CD4-positive, alpha-beta T cell treated with Interleukin-4 for 1 hour (primary cell): ENCODE measurements around the gene RIT1.
A peak's percentile ranks its signal among the peaks of the same experiment; 100 is the strongest.

ENCODE experiments used
- DNase-seq, 2 donors: peaks; one replicate each; pipeline ENCODE4 v3.0.0-alpha.2; 2020 to 2022

RIT1 gene

GRCh38 chr1:155888481-155888880 lies 22.7 kb downstream of the RIT1 start:
- DNase-seq: no peak

GRCh38 chr1:155884982-155885381 lies 26.2 kb downstream of the RIT1 start:
- DNase-seq: no peak

- DNase-seq: no peak
Measured at GRCh38 chr1:155884031-155884960, 26.9 kb downstream of the RIT1 start.

GRCh38 chr1:155882766-155883165 lies 28.4 kb downstream of the RIT1 start:
- DNase-seq: no peak

GRCh38 chr1:155882235-155882634 lies 28.9 kb downstream of the RIT1 start:
- DNase-seq: no peak

DNA sequence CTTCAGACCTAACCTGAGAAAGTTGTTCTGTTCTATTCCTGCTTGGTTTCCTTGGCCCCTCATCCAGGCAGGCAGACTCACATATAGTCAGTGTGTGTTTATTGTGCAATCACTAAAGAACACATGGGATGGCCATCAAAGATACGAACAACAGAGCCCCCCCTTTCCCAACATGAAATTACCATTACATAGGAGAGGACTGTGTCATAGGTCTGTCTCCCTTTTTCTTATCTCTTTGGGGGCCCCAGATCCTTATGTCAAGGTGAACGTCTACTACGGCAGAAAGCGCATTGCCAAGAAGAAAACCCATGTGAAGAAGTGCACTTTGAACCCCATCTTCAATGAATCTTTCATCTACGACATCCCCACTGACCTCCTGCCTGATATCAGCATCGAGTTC lies 30.2 kb downstream of the RIT1 start:
- no peak for DNase-seq

DNA sequence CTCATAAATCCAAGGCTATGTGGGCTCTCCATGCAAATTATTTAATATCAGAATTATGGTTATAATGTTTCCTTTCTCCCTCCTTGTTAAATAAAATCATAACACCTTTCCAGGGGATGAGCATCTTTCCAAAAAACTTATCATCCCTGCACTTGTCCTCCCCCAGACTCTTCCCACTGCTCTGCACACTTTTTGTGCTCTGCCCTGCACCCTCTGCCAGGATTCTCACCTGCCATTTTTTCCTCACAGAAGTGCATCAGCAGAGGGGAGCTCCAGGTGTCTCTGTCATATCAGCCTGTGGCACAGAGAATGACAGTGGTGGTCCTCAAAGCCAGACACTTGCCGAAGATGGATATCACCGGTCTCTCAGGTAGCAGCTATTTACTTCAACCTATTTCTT lies 30.9 kb downstream of the RIT1 start:
- DNase-seq: no peak

GRCh38 chr1:155877945-155878344 lies 33.2 kb downstream of the RIT1 start:
- DNase-seq: no peak

- DNase-seq: no peak
Measured at GRCh38 chr1:155873860-155874259, 37.3 kb downstream of the RIT1 start.

- DNase-seq: no peak
Measured at GRCh38 chr1:155872527-155872926, 38.6 kb downstream of the RIT1 start.

- DNase-seq: no peak
Measured at GRCh38 chr1:155871390-155871789, 39.8 kb downstream of the RIT1 start.

- no peak for DNase-seq
Measured at GRCh38 chr1:155867766-155868165, 43.4 kb downstream of the RIT1 start.

DNA sequence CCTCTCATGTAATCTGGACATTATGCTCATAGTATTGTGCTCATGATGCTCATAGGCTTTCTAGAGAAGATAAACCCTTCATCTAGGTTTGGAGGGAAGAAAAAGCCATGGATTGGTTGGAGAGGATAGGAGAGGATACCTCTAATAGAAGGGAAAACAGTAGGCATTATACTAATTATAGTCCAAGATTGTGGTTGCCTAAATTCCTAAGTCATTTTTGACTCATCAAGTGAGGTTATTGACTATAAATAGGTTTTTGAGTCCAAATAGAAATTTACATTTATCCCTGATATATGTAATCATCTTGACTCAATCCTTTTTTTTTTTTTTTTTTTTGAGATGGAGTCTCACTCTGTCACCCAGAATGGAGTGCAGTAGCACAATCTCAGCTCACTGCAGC lies 46.8 kb downstream of the RIT1 start:
- DNase-seq: no peak

DNA sequence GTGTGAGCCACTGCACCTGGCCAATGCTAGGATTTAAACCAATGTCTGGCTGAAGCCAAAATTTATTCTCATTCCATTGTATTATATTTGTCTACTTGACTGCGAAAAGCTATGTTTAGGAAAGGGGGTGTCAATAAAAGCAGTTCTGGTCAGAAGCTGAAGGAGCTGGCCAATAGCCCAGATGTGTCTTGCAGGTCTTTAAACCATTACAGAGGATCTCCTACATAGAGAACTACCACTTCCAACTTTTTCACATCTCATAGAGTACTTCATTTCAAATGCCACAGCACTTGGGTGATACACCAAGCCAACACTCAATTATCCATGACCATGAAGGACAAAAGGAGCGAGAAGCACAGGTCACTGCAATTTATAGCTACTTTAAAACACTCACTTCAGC lies 49.3 kb downstream of the RIT1 start:
- no peak for DNase-seq

- DNase-seq: no peak
Measured at GRCh38 chr1:155860970-155861510, 50.1 kb downstream of the RIT1 start.

DNA sequence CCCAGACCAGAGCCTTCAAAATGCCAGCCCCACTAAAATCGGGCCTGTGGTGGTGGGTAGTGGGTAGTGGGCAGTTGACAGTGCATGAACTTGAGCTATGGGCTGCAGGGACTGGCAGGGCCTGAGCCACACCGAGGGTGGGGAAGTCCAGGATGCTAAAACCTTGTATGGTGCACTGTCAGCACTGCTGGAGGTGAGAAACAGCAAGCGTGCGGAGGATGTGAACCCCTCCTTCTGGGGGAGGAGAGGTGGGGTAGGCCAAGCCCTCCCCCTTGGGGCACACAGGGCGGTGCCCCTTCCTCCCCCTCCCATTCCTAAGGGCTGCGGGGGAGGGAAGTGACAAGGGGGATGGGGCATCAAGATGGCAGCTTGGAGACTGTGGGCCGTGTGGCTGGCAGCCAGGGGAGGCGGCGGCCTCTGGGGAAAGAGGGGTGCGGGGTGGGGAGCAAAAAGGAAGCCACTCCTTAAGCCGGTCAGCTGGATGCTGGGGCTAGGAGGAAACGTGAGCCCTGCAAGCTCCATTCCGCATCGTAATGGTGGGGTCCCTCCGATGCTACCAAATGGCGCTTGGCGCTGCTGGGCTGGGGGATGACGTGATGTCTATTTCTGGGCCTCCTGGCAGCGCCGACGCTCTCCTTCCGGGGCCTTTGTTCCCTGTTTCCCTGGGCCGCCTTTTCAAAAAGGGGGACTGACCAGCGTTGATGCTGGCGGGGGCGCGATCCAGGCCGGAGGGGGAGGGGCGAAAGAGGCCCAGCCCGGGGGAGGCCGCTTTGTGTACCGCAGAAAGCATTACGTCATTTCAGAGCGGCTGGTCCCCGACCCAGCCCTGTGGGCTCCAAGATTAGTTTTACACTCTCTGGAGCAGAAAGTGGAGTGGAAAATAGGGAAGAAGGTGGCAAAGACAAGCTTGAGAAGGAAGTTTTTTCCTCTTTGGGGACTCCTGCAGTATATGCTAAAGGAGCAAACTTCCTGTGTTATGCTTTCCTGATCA lies 51.0 kb downstream of the RIT1 start:
- DNase-seq: peak; percentile 81 to 87

DNA sequence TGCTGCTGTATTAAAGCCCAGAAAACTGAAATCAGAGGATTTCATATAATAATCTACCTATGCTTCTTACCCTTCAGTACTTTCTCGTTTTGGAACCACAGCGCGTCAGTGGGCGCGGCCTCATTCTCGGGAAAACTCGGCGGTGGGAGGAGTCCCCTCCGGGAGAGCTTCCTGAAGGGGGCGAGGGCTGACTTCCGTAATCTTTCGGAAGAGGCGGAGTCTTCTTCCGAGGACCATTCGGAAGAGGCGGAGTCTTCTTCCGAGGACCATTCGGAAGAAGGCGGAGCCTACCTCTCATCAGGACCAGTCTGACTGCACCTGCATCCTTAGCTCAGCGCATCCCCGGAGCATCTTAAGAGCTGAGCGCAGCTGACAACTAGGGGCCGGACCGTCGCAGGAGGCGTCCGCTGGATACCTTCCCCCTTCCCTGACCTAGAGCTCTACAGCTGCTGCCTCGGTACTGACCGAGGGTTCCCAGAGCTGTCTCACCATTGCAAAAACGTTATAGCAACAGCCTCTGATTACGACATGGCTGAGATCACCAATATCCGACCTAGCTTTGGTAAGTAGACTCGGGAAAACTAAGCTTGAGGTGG lies 51.8 kb downstream of the RIT1 start, which contains the start of gene SYT11:
SYT11 (plus strand) TSS at position 334 of the 596 bp plus-strand sequence; CDS start at position 529, 195 bp downstream.
- DNase-seq: peak; percentile 96 to 97

- DNase-seq: peak in 1 of 2 donors; percentile 24
Measured at GRCh38 chr1:155858800-155859233, 52.3 kb downstream of the RIT1 start.

DNA sequence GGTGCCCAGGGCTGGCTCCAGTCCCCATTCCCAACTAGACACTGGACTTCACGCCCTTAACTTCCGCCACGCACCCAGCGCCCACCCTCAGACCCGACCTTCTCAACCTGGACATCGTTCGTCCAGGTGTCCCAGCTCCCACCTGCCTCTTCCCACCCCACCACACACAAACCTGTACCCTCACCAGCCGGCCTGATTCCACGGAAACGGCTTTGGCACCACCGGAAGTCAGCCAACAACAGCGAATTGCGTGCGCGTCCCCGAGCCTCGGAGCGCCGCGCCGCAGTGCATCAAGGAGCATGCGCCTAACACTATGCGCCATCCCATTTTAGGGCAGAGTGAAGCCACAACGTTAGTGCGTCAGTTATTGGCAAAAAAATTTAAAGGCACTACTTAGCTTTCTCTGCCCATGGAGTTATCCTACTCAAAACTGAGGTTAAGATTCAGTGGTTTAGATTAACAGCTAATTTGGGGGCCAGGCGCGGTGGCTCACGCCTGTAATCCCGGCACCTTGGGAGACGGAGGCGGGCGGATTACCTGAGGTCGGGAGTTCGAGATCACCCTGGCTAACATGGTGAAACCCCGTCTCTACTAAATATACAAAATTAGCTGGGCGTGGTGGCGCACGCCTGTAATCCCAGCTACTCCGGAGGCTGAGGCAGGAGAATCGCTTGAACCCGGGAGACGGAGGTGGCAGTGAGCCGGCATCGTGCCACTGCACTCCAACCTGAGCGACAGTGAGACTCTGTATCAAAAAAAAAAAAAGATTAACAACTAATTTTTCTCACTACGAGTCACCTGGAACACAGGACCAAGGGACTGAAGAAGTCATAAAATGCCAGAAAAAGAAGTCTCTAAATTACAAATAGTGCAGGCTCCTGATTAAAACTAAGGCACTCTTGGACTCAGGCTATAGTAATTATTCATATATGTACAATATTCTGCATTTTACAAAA lies 53.9 kb downstream of the RIT1 start, which contains the start of gene GON4L:
GON4L (minus strand) TSS at position 240 of the 956 bp plus-strand sequence. CDS start 3,434 bp downstream, outside the sequence.
- DNase-seq: peak; percentile 92 to 94

GRCh38 chr1:155856257-155856974 lies 54.7 kb downstream of the RIT1 start:
- no peak for DNase-seq
